ENCODE results near the gene GUCY2D.

GUCY2D gene

GRCh38 chr17:8066841-8067775, 64.7 kb downstream of the GUCY2D start:
- Histone ChIP-seq H3K4me3 (ENCODE audit: low read depth, low read length) (no peak overlapping the region), H3K27me3 (ENCODE audit: insufficient read depth, low read depth, severe bottlenecking) (no peaks in the 10 kb centered on the region), H3K36me3 (no peaks in the 10 kb centered on the region), H3K9me3 (ENCODE audit: severe bottlenecking) (no peaks in the 10 kb centered on the region), H3K27ac (no peak overlapping the region)
- TF ChIP-seq CTCF (IDR thresholded peaks at IDR 0.05; ENCODE audit: low read depth, low read length): no peak
- DNase-seq: no peak

GRCh38 chr17:8067806-8068205, 65.4 kb downstream of the GUCY2D start:
- H3K27me3 ChIP-seq (ENCODE audit: insufficient read depth, low read depth, severe bottlenecking): no peaks in the 10 kb centered on the region
- no peak for TF ChIP-seq CTCF (IDR thresholded peaks at IDR 0.05; ENCODE audit: low read depth, low read length)

GRCh38 chr17:8068736-8069586, 66.5 kb downstream of the GUCY2D start:
- Histone ChIP-seq H3K27me3 (ENCODE audit: insufficient read depth, low read depth, severe bottlenecking) (peaks cover 5% of the 10 kb centered on the region), H3K4me3 (ENCODE audit: low read depth, low read length) (no peak overlapping the region), H3K27ac (no peak overlapping the region), H3K9me3 (ENCODE audit: severe bottlenecking) (no peaks in the 10 kb centered on the region), H3K36me3 (no peaks in the 10 kb centered on the region)
- no peak for DNase-seq
- no peak for TF ChIP-seq CTCF (IDR thresholded peaks at IDR 0.05; ENCODE audit: low read depth, low read length)

More at GRCh38 chr17:8067806-8068205, 65.4 kb downstream of the GUCY2D start:
- Histone ChIP-seq H3K36me3 (no peaks in the 10 kb centered on the region), H3K9me3 (ENCODE audit: severe bottlenecking) (no peaks in the 10 kb centered on the region), H3K4me3 (ENCODE audit: low read depth, low read length) (no peak overlapping the region), H3K27ac (no peak overlapping the region)
- DNase-seq: no peak

GRCh38 chr17:8069587-8069860, 67.1 kb downstream of the GUCY2D start:
- Histone ChIP-seq H3K9me3 (ENCODE audit: severe bottlenecking) (no peaks in the 10 kb centered on the region), H3K27me3 (ENCODE audit: insufficient read depth, low read depth, severe bottlenecking) (peaks cover 10% of the 10 kb centered on the region), H3K27ac (no peak overlapping the region), H3K4me3 (ENCODE audit: low read depth, low read length) (no peak overlapping the region), H3K36me3 (no peaks in the 10 kb centered on the region)
- TF ChIP-seq CTCF (IDR thresholded peaks at IDR 0.05; ENCODE audit: low read depth, low read length): no peak
- DNase-seq: no peak
